Measurements from ENCODE around the gene PFN3.

PFN3 gene

GRCh38 chr5:177359451-177359851 lies 41.0 kb downstream of the PFN3 start:
- no peak for DNase-seq (ENCODE audit: low spot score)

- DNase-seq (ENCODE audit: low spot score) = no peak
These were observed 42.1 kb downstream of the PFN3 start for GRCh38 chr5:177358370-177358819.

DNA sequence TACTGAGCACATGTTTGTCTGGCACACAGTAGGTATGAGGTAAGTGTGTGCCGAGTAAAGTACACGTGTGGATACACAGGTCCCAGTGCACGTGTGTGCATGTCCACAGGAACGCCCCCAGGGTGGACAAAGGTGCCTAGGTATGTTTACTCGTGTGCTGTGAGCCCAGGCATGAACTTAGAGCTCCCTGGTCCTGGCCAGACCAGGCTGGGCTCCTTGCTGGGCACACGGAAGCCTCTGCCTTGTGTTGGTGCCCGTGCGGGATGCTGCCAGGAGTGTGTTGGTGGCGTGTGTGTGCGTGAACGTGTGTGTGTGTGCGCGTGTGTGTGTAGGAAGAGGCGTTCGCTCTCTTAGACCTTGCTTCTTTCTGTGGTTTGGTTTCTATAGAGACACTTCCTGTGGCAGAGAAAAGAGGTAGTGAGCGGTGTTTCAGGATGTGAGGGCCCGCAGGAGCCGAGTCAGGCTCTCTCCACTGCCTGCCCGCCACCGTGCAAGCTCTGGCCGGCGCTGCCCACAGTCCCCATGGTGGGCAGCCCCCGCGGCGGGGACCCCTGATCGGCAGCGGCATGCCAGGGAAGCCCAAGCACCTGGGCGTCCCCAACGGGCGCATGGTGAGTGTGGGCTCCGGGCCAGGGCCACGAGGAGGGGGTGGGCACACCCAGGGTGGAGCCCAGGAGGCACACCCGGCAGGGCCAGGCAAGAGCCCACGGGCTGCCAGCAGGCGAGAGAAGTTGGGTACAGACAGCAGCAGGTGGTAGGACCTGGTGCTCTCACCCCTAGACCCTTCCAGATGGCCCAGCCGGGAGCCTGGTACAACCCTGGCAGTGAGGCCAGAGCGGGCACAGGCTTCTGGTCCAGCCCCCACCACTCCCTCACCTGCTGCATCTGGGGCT lies 42.8 kb downstream of the PFN3 start, which contains the start of gene RGS14:
Gene RGS14 (plus strand): TSS at position 466 of the 893 bp plus-strand sequence. CDS start 101 bp downstream, at position 567.
- DNase-seq (ENCODE audit: low spot score) = no peak

GRCh38 chr5:177357146-177357458 lies 43.4 kb downstream of the PFN3 start:
- no peak for DNase-seq (ENCODE audit: low spot score)

GRCh38 chr5:177356746-177357145 lies 43.7 kb downstream of the PFN3 start:
- DNase-seq (ENCODE audit: low spot score) = no peak

- no peak for DNase-seq (ENCODE audit: low spot score)
These were observed 44.6 kb downstream of the PFN3 start for GRCh38 chr5:177355868-177356168.

GRCh38 chr5:177355162-177355867 lies 45.1 kb downstream of the PFN3 start:
- DNase-seq (ENCODE audit: low spot score) = no peak

DNA sequence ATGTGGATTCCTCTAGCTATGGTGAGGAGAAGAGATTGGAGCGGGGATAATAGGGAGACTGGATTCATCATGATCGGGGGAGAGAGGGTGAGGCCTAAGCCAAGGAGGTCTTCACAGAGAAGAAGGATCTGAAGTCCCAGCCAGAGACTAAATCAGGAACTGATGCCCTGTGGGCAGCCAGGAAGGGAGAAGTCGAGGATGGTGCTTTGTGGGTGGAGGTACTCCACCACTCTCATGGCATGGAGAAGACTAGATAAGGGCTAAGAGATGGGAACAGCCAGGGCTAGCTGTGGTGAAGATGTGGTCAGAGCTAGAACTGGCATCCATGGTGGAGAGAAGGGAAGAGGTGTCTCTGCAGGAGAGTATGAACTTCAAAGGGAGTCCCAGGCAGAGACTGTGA lies 45.8 kb downstream of the PFN3 start:
- no peak for DNase-seq (ENCODE audit: low spot score)

GRCh38 chr5:177354256-177354655 lies 46.2 kb downstream of the PFN3 start:
- DNase-seq (ENCODE audit: low spot score) = no peak

DNA sequence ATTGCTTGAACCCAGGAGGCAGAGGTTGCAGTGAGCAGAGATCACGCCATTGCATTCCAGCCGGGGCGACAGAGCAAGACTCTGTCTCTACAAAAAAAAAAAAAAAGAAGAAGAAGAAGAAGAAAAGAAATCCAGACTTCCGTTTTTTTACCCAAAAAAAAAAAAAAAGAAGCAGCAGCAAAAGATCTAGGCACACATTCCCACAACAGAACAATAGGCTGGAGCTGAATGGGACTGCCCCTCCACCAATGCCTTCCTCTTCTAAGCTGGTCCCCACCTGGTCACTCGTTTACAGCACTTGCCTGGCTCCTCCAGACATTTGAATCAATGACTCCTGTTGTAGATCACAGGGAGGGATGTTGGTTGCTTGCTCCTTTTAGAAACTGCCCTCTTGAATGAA lies 47.4 kb downstream of the PFN3 start:
- DNase-seq (ENCODE audit: low spot score) = no peak

- peak; percentile 94 for DNase-seq (ENCODE audit: low spot score)
These were observed 48.8 kb downstream of the PFN3 start, which contains the start of gene LMAN2 for GRCh38 chr5:177351392-177352329. Gene LMAN2 (minus strand): TSS chr5:177351668. CDS start chr5:177351647, 21 bp downstream.

GRCh38 chr5:177350776-177351391 lies 49.6 kb downstream of the PFN3 start:
- DNase-seq (ENCODE audit: low spot score) = peak; percentile 71
